Small intestine (tissue), 7 donors: ENCODE results near the gene AFP. TPM values are rescaled to one million over a fixed set of nuclear protein-coding genes. Genes with fewer than 3 reads are reported as not detected.
A peak's percentile ranks its signal among the peaks of the same experiment; 100 is the strongest.

Experiments
- DNase-seq, 2 donors: peaks; one replicate each; pipeline versions ENCODE4 v3.0.0 to v3.0.0-alpha.2; 2013
- FAIRE-seq: peaks from 2 replicates; lab custom pipeline; 2012; peaks lifted over from hg19 to GRCh38; lab: Jason Lieb, UNC
- H3K27ac ChIP-seq, 3 donors: one replicate each; pipeline ENCODE4 v1.5.1; 2013; ENCODE audit warnings: low read length in 2 of 3, mild to moderate bottlenecking in 2 of 3, control low read depth in 1 of 3, inconsistent platforms in 1 of 3, low read depth in 1 of 3, moderate library complexity in 1 of 3
- H3K27me3 ChIP-seq, 3 donors: one replicate each; pipeline ENCODE4 v1.6.1; 2013; ENCODE audit warnings: low read length in 3 of 3, inconsistent platforms in 1 of 3; ENCODE audit not compliant: control insufficient read depth in 3 of 3, insufficient read depth in 3 of 3
- H3K36me3 ChIP-seq, 3 donors: one replicate each; pipeline ENCODE4 v1.6.1; 2013; ENCODE audit warnings: low read length in 3 of 3, inconsistent platforms in 1 of 3, low read depth in 1 of 3, mild to moderate bottlenecking in 1 of 3, moderate library complexity in 1 of 3; ENCODE audit not compliant: control insufficient read depth in 3 of 3, insufficient read depth in 2 of 3
- H3K4me1 ChIP-seq, 3 donors: one replicate each; pipeline ENCODE4 v1.6.1; 2013; ENCODE audit warnings: low read length in 2 of 3, inconsistent platforms in 1 of 3, low read depth in 1 of 3, mild to moderate bottlenecking in 1 of 3, moderate library complexity in 1 of 3; ENCODE audit not compliant: control insufficient read depth in 3 of 3, insufficient read depth in 2 of 3
- H3K4me3 ChIP-seq, 3 donors: one replicate each; pipeline ENCODE4 v1.5.1; 2013; ENCODE audit warnings: low read length in 3 of 3, control low read depth in 1 of 3, inconsistent platforms in 1 of 3, low read depth in 1 of 3, mild to moderate bottlenecking in 1 of 3, moderate library complexity in 1 of 3
- H3K9me3 ChIP-seq, 2 donors: one replicate each; pipeline ENCODE4 v1.6.1; 2013; ENCODE audit warnings: low read depth in 1 of 2, low read length in 1 of 2; ENCODE audit not compliant: control insufficient read depth in 2 of 2, insufficient read depth in 1 of 2
- WGBS, 3 donors: extraction: QIAGEN DNeasy Blood & Tissue Kit; methylation state at CpG; one replicate each; pipeline ENCODE4 v1.1.7; 2013; 5-methylcytosine and 5-hydroxymethylcytosine counted together
- polyA plus RNA-seq, 4 donors: library from polyadenylated mRNA; stranded (reverse) in 3 of 4; unstranded in 1 of 4; fragments of 200-250 nt in 3 of 4; fragments of 120-200 nt in 1 of 4; gene quantifications; one replicate each; pipeline versions ENCODE4 v1.2.1 to v1.2.3, GENCODE V29; 2013
- donor health status: healthy with polysubstance abuse.
- donor health status: control.
- donor health status: control.
- donor health status: Bipolar disorder and iron deficiency.
- donor health status: healthy.

Gene AFP
- polyA plus RNA-seq, 4 donors = 0.16 to 446 TPM; not detected in 2

GRCh38 chr4:73460913-73461522, 25.0 kb downstream of the AFP start:
- Histone ChIP-seq H3K36me3 (no peaks in the 10 kb centered on the region), H3K27ac (no peak overlapping the region), H3K4me3 (no peak overlapping the region), H3K27me3 (no peaks in the 10 kb centered on the region), H3K9me3 (no peaks in the 10 kb centered on the region), H3K4me1 (peaks cover 0 to 2% (median 0%) of the 10 kb centered on the region in 3 donors)
- DNase-seq (no peak), FAIRE-seq (no peak)
- 71 to 83% (median 75%) methylated on average over 4 of the region's 4 CpGs for WGBS, 3 donors

- Histone ChIP-seq H3K36me3 (no peaks in the 10 kb centered on the region), H3K27me3 (no peaks in the 10 kb centered on the region), H3K9me3 (no peaks in the 10 kb centered on the region), H3K27ac (no peak overlapping the region), H3K4me3 (no peak overlapping the region), H3K4me1 (no peaks in the 10 kb centered on the region)
- FAIRE-seq = no peak
- DNase-seq = no peak
- WGBS, 3 donors = 96 to 97% (median 96%) methylated on average over 3 of the region's 3 CpGs
Measured at GRCh38 chr4:73468170-73468569, 32.1 kb downstream of the AFP start.

GRCh38 chr4:73470728-73471127, 34.7 kb downstream of the AFP start:
- FAIRE-seq (no peak), DNase-seq (no peak)
- Histone ChIP-seq H3K9me3 (peaks cover 2 to 17% of the 10 kb centered on the region in 2 donors), H3K27me3 (no peaks in the 10 kb centered on the region), H3K27ac (no peak overlapping the region), H3K4me1 (no peaks in the 10 kb centered on the region), H3K4me3 (no peak overlapping the region), H3K36me3 (no peaks in the 10 kb centered on the region)
- 82 to 98% (median 83%) methylated on average over 1 of the region's 1 CpG for WGBS, 3 donors

GRCh38 chr4:73477176-73477575, 41.2 kb downstream of the AFP start:
- FAIRE-seq (no peak), DNase-seq (no peak)
- H3K4me1 ChIP-seq = peaks cover 0 to 6% (median 0%) of the 10 kb centered on the region in 3 donors
- WGBS, 3 donors = 81 to 85% (median 81%) methylated on average over 11 of the region's 11 CpGs
- H3K4me3 ChIP-seq = no peak overlapping the region
- no peaks in the 10 kb centered on the region for H3K36me3 ChIP-seq
- H3K27ac ChIP-seq = no peak overlapping the region
- H3K27me3 ChIP-seq = no peaks in the 10 kb centered on the region
- H3K9me3 ChIP-seq = peaks cover 2 to 17% of the 10 kb centered on the region in 2 donors

- peaks cover 2 to 12% of the 10 kb centered on the region in 2 donors for H3K9me3 ChIP-seq
- no peaks in the 10 kb centered on the region for H3K27me3 ChIP-seq
- H3K27ac ChIP-seq = no peak overlapping the region
- FAIRE-seq (no peak), DNase-seq (no peak)
- peaks cover 0 to 6% (median 0%) of the 10 kb centered on the region in 3 donors for H3K4me1 ChIP-seq
- no peaks in the 10 kb centered on the region for H3K36me3 ChIP-seq
- 74 to 84% (median 79%) methylated on average over 1 of the region's 1 CpG for WGBS, 3 donors
- H3K4me3 ChIP-seq = no peak overlapping the region
Measured at GRCh38 chr4:73479323-73479722, 43.3 kb downstream of the AFP start.

- H3K27me3 ChIP-seq = no peaks in the 10 kb centered on the region
- no peaks in the 10 kb centered on the region for H3K36me3 ChIP-seq
- peak within 1 kb of the TSS in 1 of 3 donors; percentile 25 for H3K27ac ChIP-seq
- DNase-seq (peak in 1 of 2 donors; percentile 33), FAIRE-seq (no peak)
- 41 to 44% (median 41%) methylated on average over 2 of the region's 2 CpGs for WGBS, 3 donors
- H3K9me3 ChIP-seq = no peaks in the 10 kb centered on the region
- H3K4me1 ChIP-seq = peaks cover 0 to 9% (median 0%) of the 10 kb centered on the region in 3 donors
- H3K4me3 ChIP-seq = no peak within 1 kb of the TSS
Measured at GRCh38 chr4:73481358-73481757, 45.3 kb downstream of the AFP start, which contains the start of gene AFM. AFM (plus strand) TSS chr4:73481745; CDS start chr4:73481776, 31 bp downstream.

- FAIRE-seq (no peak), DNase-seq (no peak)
- H3K4me1 ChIP-seq = peaks cover 0 to 10% (median 0%) of the 10 kb centered on the region in 3 donors
- no peaks in the 10 kb centered on the region for H3K27me3 ChIP-seq
- no peak overlapping the region for H3K4me3 ChIP-seq
- no peak overlapping the region for H3K27ac ChIP-seq
- H3K9me3 ChIP-seq = no peaks in the 10 kb centered on the region
- no peaks in the 10 kb centered on the region for H3K36me3 ChIP-seq
Measured at GRCh38 chr4:73485085-73485484, 49.1 kb downstream of the AFP start.

GRCh38 chr4:73485596-73485995, 49.6 kb downstream of the AFP start:
- Histone ChIP-seq H3K27me3 (no peaks in the 10 kb centered on the region), H3K27ac (no peak overlapping the region), H3K4me3 (no peak overlapping the region), H3K4me1 (peaks cover 0 to 8% (median 0%) of the 10 kb centered on the region in 3 donors), H3K36me3 (no peaks in the 10 kb centered on the region), H3K9me3 (no peaks in the 10 kb centered on the region)
- DNase-seq = no peak
- FAIRE-seq = no peak

- Histone ChIP-seq H3K27me3 (no peaks in the 10 kb centered on the region), H3K27ac (no peak overlapping the region), H3K4me1 (peaks cover 0 to 6% (median 0%) of the 10 kb centered on the region in 3 donors), H3K4me3 (no peak overlapping the region), H3K9me3 (no peaks in the 10 kb centered on the region), H3K36me3 (no peaks in the 10 kb centered on the region)
- WGBS, 3 donors = 19 to 53% (median 27%) methylated on average over 1 of the region's 1 CpG
- DNase-seq = peak in 1 of 2 donors; percentile 9
- no peak for FAIRE-seq
Measured at GRCh38 chr4:73486497-73486896, 50.5 kb downstream of the AFP start.
